Transverse colon (tissue), 4 donors: ENCODE results near the gene UBE2Z. TPM values are rescaled to one million over a fixed set of nuclear protein-coding genes. Genes with fewer than 3 reads are reported as not detected.

Experiments
- DNase-seq: peaks from one replicate; pipeline ENCODE4 v3.0.0-alpha.2; 2019
- H3K27ac ChIP-seq, 4 donors: fragments of 200-600 bp; sonication (generic); 2 replicates each; pipeline ENCODE4 v1.5.1; 2016 to 2018; ENCODE audit warnings: inconsistent platforms in 4 of 4
- H3K27me3 ChIP-seq: fragments of 200-600 bp; sonication (generic); 2 replicates; pipeline ENCODE4 v1.5.1; 2017; ENCODE audit warnings: inconsistent platforms
- H3K36me3 ChIP-seq, 4 donors: fragments of 200-600 bp; sonication (generic); 2 replicates each; pipeline ENCODE4 v1.5.1; 2017 to 2019; ENCODE audit warnings: inconsistent platforms in 4 of 4
- H3K4me1 ChIP-seq, 4 donors: fragments of 200-600 bp; sonication (generic); 2 replicates each; pipeline ENCODE4 v1.5.1; 2017 to 2020; ENCODE audit warnings: inconsistent platforms in 4 of 4
- H3K4me3 ChIP-seq, 4 donors: fragments of 200-600 bp; sonication (generic); 1 replicate in 1 of 4; 2 replicates in 3 of 4; pipeline versions ENCODE4 v1.5.1 to v1.6.1; 2017 to 2019; ENCODE audit warnings: inconsistent platforms in 4 of 4
- H3K9me3 ChIP-seq, 2 donors: fragments of 200-600 bp; sonication (generic); 2 replicates each; pipeline ENCODE4 v1.5.1; 2017 to 2019; ENCODE audit warnings: inconsistent platforms in 2 of 2
- EP300 ChIP-seq: sonication (generic); formaldehyde crosslinking; IDR thresholded peaks from one replicate; pipeline ENCODE4 v1.6.1; 2017; ENCODE audit warnings: antibody characterized with exemption, low read depth
- POLR2A ChIP-seq: fragments of 450-650 bp; IDR thresholded peaks from one replicate; pipeline ENCODE4 v1.6.1; 2016; ENCODE audit warnings: antibody characterized with exemption, mild to moderate bottlenecking, moderate library complexity
- POLR2AphosphoS5 ChIP-seq, 3 donors: sonication (generic); formaldehyde crosslinking; IDR thresholded peaks; one replicate each; pipeline ENCODE4 v1.6.1; 2016; ENCODE audit warnings: antibody characterized with exemption in 3 of 3
- WGBS, 2 donors: methylation state at CpG; one replicate each; pipeline ENCODE4 v1.1.5; 2018; ENCODE audit warnings: low coverage in 1 of 2; 5-methylcytosine and 5-hydroxymethylcytosine counted together
- in situ Hi-C, 4 donors: fragments of 200-750 bp; cut with MboI; loops; one replicate each; pipeline versions ENCODE4 v1.15.0 to v1.15.1; 2017; ENCODE audit warnings: low sequenced_read_pairs in 3 of 4, low pct_ligation_motif_present in 1 of 4, low pct_unique_long_range_greater_than_20kb in 1 of 4
- intact Hi-C: fragments of 100-400 bp; cut with DNase I; formaldehyde crosslinking; loops from one replicate; pipeline ENCODE4 v1.15.1; 2023; ENCODE audit warnings: low total_unique reads
- total RNA-seq, 4 donors: library from RNA; depleted of rRNA; stranded (reverse); fragments of >200 nt; gene quantifications; one replicate each; pipeline ENCODE4 v1.1.0, GENCODE V29; 2016
- TF ChIP-seq, protein P1 (sequence below), 5 experiments: fragments of 200-600 bp in 3 of 5; fragments of 450-650 bp in 2 of 5; sonication (generic) in 3 of 5; IDR thresholded peaks; 1 replicate in 2 of 5; 2 replicates in 3 of 5; pipeline ENCODE4 v1.5.1; 2016 to 2017; ENCODE audit warnings: antibody characterized with exemption in 5 of 5, inconsistent platforms in 3 of 5, mild to moderate bottlenecking in 2 of 5, moderate library complexity in 1 of 5

The UBE2Z gene
- total RNA-seq, 4 donors from 2014 or later = 33.2 to 70.8 (median 47.6) TPM

DNA sequence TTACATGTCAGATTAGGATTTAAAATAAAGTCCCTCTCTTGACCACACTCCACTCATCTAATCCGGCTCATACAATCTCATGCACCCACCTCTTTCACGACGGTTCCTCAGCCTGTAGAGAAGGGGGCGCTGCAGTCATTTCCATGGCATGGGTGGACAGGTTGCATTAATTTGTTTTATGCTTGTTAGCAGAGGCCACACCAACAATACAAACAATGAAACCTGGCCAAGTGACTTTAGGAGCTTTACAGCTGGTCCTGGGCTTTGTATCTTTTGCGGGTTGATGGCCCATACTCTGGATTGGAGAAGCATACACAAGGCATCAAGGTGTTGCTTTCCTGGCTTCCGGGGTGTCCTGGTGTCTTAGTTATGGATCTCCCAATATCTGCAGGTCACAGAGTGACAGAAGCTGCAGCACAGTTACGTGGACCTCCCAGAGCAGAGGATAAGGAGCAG lies 46.1 kb downstream of the UBE2Z start:
- TF ChIP-seq, protein P1, sequence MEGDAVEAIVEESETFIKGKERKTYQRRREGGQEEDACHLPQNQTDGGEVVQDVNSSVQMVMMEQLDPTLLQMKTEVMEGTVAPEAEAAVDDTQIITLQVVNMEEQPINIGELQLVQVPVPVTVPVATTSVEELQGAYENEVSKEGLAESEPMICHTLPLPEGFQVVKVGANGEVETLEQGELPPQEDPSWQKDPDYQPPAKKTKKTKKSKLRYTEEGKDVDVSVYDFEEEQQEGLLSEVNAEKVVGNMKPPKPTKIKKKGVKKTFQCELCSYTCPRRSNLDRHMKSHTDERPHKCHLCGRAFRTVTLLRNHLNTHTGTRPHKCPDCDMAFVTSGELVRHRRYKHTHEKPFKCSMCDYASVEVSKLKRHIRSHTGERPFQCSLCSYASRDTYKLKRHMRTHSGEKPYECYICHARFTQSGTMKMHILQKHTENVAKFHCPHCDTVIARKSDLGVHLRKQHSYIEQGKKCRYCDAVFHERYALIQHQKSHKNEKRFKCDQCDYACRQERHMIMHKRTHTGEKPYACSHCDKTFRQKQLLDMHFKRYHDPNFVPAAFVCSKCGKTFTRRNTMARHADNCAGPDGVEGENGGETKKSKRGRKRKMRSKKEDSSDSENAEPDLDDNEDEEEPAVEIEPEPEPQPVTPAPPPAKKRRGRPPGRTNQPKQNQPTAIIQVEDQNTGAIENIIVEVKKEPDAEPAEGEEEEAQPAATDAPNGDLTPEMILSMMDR (IDR thresholded peaks at IDR 0.05) = peak in 4 of 5 experiments; percentile 38 to 48 (median 40)
- TF ChIP-seq POLR2AphosphoS5 (IDR thresholded peaks at IDR 0.05) = no peak
- no peak for TF ChIP-seq EP300
- TF ChIP-seq POLR2A = no peak
- Histone ChIP-seq H3K4me3 (no peak overlapping the region), H3K27ac (no peak overlapping the region), H3K9me3 (no peaks in the 10 kb centered on the region), H3K36me3 (no peaks in the 10 kb centered on the region), H3K4me1 (no peaks in the 10 kb centered on the region), H3K27me3 (peaks cover 63% of the 10 kb centered on the region)
- in situ Hi-C loops (no loop called here), intact Hi-C loops (no loop called here)
- DNase-seq = peak; percentile 46
- 0 to 29% methylated on average over 1 to 7 of the region's 7 CpGs for WGBS, 2 donors

- intact Hi-C loops = no loop called here
- H3K4me1 ChIP-seq = no peaks in the 10 kb centered on the region
- in situ Hi-C loops = no loop called here
- peaks cover 54% of the 10 kb centered on the region for H3K27me3 ChIP-seq
- WGBS, 2 donors = 25% methylated on average over 11 of the region's 11 CpGs; no CpG with 5 or more reads in 1 of the 2 donors
- no peaks in the 10 kb centered on the region for H3K9me3 ChIP-seq
- no peaks in the 10 kb centered on the region for H3K36me3 ChIP-seq
- TF ChIP-seq POLR2A = no peak
- TF ChIP-seq, protein P1 (IDR thresholded peaks at IDR 0.05) = no peak
- no peak for TF ChIP-seq POLR2AphosphoS5 (IDR thresholded peaks at IDR 0.05)
- TF ChIP-seq EP300 = no peak
- no peak for DNase-seq
- no peak overlapping the region for H3K27ac ChIP-seq
- no peak overlapping the region for H3K4me3 ChIP-seq
These were observed 52.8 kb downstream of the UBE2Z start for GRCh38 chr17:48960834-48961515.

DNA sequence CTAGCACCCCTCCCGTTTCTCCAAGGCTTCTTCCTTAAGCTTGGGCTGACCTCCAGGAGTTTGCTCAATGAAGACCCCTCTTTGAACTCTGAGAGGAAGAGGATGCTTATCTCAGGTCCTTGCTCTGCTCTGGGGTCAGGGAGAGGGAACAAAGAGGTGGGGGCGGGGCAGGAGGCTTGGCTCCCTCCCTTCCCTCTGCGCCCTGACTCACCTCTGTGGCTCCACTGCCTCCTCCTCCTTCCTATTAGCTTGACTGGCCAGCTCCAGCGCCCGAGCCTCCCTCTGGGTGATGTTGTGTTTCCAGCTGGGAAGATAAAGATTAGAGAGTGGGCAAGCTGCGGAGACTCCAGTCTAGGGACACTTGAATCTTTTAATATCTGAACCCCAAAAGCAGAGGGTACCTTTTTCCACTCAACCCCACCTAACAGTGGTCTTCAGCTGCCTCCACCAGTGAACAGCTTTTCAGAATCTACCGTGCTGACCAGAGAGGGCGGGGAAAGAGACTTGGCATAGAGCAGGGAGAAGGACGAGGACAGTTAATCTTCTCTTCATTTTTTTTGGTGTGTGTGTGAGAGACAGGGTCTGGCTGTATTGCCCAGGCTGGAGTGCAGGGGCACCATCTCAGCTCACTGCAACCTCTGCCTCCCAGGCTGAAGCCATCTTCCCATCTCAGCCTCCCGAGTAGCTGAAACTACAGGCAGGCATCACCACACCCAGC lies 53.5 kb downstream of the UBE2Z start:
- Histone ChIP-seq H3K36me3 (no peaks in the 10 kb centered on the region), H3K27ac (no peak overlapping the region), H3K4me1 (no peaks in the 10 kb centered on the region), H3K27me3 (peaks cover 52% of the 10 kb centered on the region), H3K4me3 (no peak overlapping the region), H3K9me3 (no peaks in the 10 kb centered on the region)
- DNase-seq = no peak
- intact Hi-C loops (no loop called here), in situ Hi-C loops (no loop called here)
- WGBS, 2 donors = 33 to 58% methylated on average over 4 to 10 of the region's 10 CpGs
- TF ChIP-seq EP300 (no peak), POLR2A (no peak), POLR2AphosphoS5 (IDR thresholded peaks at IDR 0.05) (no peak)
- TF ChIP-seq, protein P1 (IDR thresholded peaks at IDR 0.05) = no peak

GRCh38 chr17:48970224-48970623 lies 62.0 kb downstream of the UBE2Z start:
- H3K4me1 ChIP-seq = peaks cover 0 to 4% (median 0%) of the 10 kb centered on the region in 4 donors
- TF ChIP-seq POLR2AphosphoS5 (IDR thresholded peaks at IDR 0.05) = no peak
- TF ChIP-seq, protein P1 (IDR thresholded peaks at IDR 0.05) = no peak
- TF ChIP-seq POLR2A = no peak
- no peak for TF ChIP-seq EP300
- intact Hi-C loops (no loop called here), in situ Hi-C loops (no loop called here)
- peaks cover 64% of the 10 kb centered on the region for H3K27me3 ChIP-seq
- H3K27ac ChIP-seq = no peak overlapping the region
- H3K36me3 ChIP-seq = no peaks in the 10 kb centered on the region
- 31% methylated on average over 4 of the region's 4 CpGs; no CpG with 5 or more reads in 1 of the 2 donors for WGBS, 2 donors
- DNase-seq = no peak
- no peak overlapping the region for H3K4me3 ChIP-seq
- H3K9me3 ChIP-seq = no peaks in the 10 kb centered on the region
